CD14-positive monocyte (primary cell): ENCODE measurements around the gene CHN2. TPM values are rescaled to one million over a fixed set of nuclear protein-coding genes. Genes with fewer than 3 reads are reported as not detected.

Experiments
- DNase-seq, 3 donors: peaks; one replicate each; pipeline ENCODE4 v3.0.0-alpha.2; 2011 to 2022
- H2AFZ ChIP-seq: 2 replicates; pipeline ENCODE4 v1.6.0; 2012; ENCODE audit warnings: mild to moderate bottlenecking, low read depth, low read length, inconsistent platforms; ENCODE audit not compliant: insufficient read depth, poor library complexity, severe bottlenecking
- H3K27ac ChIP-seq, 2 donors: 1 replicate in 1 of 2; 2 replicates in 1 of 2; pipeline ENCODE4 v1.5.1; 2012 to 2013; ENCODE audit warnings: low read length in 2 of 2, control low read depth in 1 of 2, inconsistent platforms in 1 of 2, low read depth in 1 of 2, mild to moderate bottlenecking in 1 of 2
- H3K27me3 ChIP-seq, 2 donors: one replicate each; pipeline versions ENCODE4 v1.6.0 to v1.6.1; 2011 to 2013; ENCODE audit warnings: low read length in 2 of 2; ENCODE audit not compliant: control insufficient read depth in 2 of 2, insufficient read depth in 2 of 2
- H3K36me3 ChIP-seq, 2 donors: replicated peaks in 1 of 2; 1 replicate in 1 of 2; 2 replicates in 1 of 2; pipeline versions ENCODE4 v1.5.1 to v1.6.1; 2012 to 2013; ENCODE audit warnings: low read length in 2 of 2, control low read depth in 1 of 2, inconsistent platforms in 1 of 2, mild to moderate bottlenecking in 1 of 2; ENCODE audit not compliant: insufficient read depth in 2 of 2, control insufficient read depth in 1 of 2
- H3K4me1 ChIP-seq, 2 donors: 1 replicate in 1 of 2; 2 replicates in 1 of 2; pipeline versions ENCODE4 v1.5.1 to v1.6.1; 2012 to 2013; ENCODE audit warnings: low read length in 2 of 2, control low read depth in 1 of 2, inconsistent platforms in 1 of 2, mild to moderate bottlenecking in 1 of 2, moderate library complexity in 1 of 2; ENCODE audit not compliant: insufficient read depth in 2 of 2, control insufficient read depth in 1 of 2
- H3K4me2 ChIP-seq: replicated peaks from 2 replicates; pipeline ENCODE3; 2012; ENCODE audit warnings: low read length, moderate library complexity, mild to moderate bottlenecking; ENCODE audit not compliant: poor library complexity, severe bottlenecking; ENCODE audit errors: extremely low read depth
- H3K4me3 ChIP-seq, 3 experiments: fragments of 200-600 bp in 1 of 3; sonication (generic) in 1 of 3; replicated peaks in 1 of 3; 1 replicate in 2 of 3; 2 replicates in 1 of 3; pipeline ENCODE4 v1.5.1; 2011 to 2013; ENCODE audit warnings: low read length in 3 of 3, mild to moderate bottlenecking in 3 of 3, control low read depth in 2 of 3, low read depth in 2 of 3, inconsistent platforms in 1 of 3, moderate library complexity in 1 of 3
- H3K79me2 ChIP-seq: 2 replicates; pipeline ENCODE4 v1.6.0; 2012; ENCODE audit warnings: mild to moderate bottlenecking, control low read depth, inconsistent platforms, low read length, moderate library complexity; ENCODE audit not compliant: insufficient read depth
- H3K9ac ChIP-seq: 2 replicates; pipeline ENCODE4 v1.6.0; 2017; ENCODE audit warnings: low read length, mild to moderate bottlenecking; ENCODE audit not compliant: insufficient read depth, poor library complexity, severe bottlenecking
- H3K9me3 ChIP-seq, 2 donors: replicated peaks in 1 of 2; 1 replicate in 1 of 2; 2 replicates in 1 of 2; pipeline versions ENCODE4 v1.5.1 to v1.6.1; 2012 to 2013; ENCODE audit warnings: low read length in 2 of 2, control low read depth in 1 of 2; ENCODE audit not compliant: control insufficient read depth in 1 of 2, insufficient read depth in 1 of 2
- H4K20me1 ChIP-seq: 2 replicates; pipeline ENCODE4 v1.6.0; 2012; ENCODE audit warnings: mild to moderate bottlenecking, low read length, control low read depth, moderate library complexity; ENCODE audit not compliant: insufficient read depth
- H3K27ac Mint-ChIP-seq, 7 donors: one replicate each; pipeline ENCODE4 v1.8.0; 2020; ENCODE audit warnings: mild to moderate bottlenecking in 7 of 7, mixed read lengths in 7 of 7, moderate library complexity in 6 of 7, inconsistent platforms in 2 of 7
- H3K27me3 Mint-ChIP-seq, 3 donors: one replicate each; pipeline ENCODE4 v1.8.0; 2021 to 2022; ENCODE audit warnings: low read depth in 3 of 3, mild to moderate bottlenecking in 3 of 3, mixed read lengths in 3 of 3, moderate library complexity in 3 of 3, inconsistent platforms in 1 of 3
- H3K36me3 Mint-ChIP-seq, 2 donors: one replicate each; pipeline ENCODE4 v1.8.0; 2020; ENCODE audit warnings: mixed read lengths in 2 of 2, inconsistent platforms in 1 of 2, mild to moderate bottlenecking in 1 of 2
- H3K4me1 Mint-ChIP-seq: one replicate; pipeline ENCODE4 v1.8.0; 2020; ENCODE audit warnings: mild to moderate bottlenecking, mixed read lengths
- H3K4me3 Mint-ChIP-seq, 2 donors: one replicate each; pipeline ENCODE4 v1.8.0; 2020; ENCODE audit warnings: mild to moderate bottlenecking in 2 of 2, mixed read lengths in 2 of 2, moderate library complexity in 1 of 2
- H3K9me3 Mint-ChIP-seq, 7 donors: one replicate each; pipeline ENCODE4 v1.8.0; 2020 to 2022; ENCODE audit warnings: mixed read lengths in 7 of 7, mild to moderate bottlenecking in 6 of 7, moderate library complexity in 6 of 7, inconsistent platforms in 2 of 7
- WGBS: methylation state at CpG from one replicate; pipeline ENCODE4 v1.1.5; 2013; ENCODE audit warnings: missing lambda C conversion rate; ENCODE audit not compliant: insufficient coverage; 5-methylcytosine and 5-hydroxymethylcytosine counted together
- intact Hi-C, 2 donors: fragments of 100-400 bp; cut with micrococcal nuclease; formaldehyde crosslinking; loops; one replicate each; pipeline versions ENCODE4 v1.15.0 to v1.15.1; 2023
- polyA plus RNA-seq, 3 donors: library from polyadenylated mRNA; depleted of rRNA in 1 of 3; unstranded in 2 of 3; stranded (reverse) in 1 of 3; fragments of 300-500 nt in 2 of 3; fragments of >200 nt in 1 of 3; fragmentation: Illumina TruSeq in 2 of 3; gene quantifications; 1 replicate in 2 of 3; 2 replicates in 1 of 3; pipeline ENCODE4 v1.2.3, GENCODE V29; 2012 to 2021
- TF ChIP-seq, protein P1 (sequence below): fragments of 200-600 bp; IDR thresholded peaks from one replicate; pipeline ENCODE4 v1.8.0; 2022; ENCODE audit warnings: antibody characterized with exemption, mild to moderate bottlenecking

CHN2 gene
- polyA plus RNA-seq, 3 donors: 26.6 to 66.5 (median 44.8) TPM

DNA sequence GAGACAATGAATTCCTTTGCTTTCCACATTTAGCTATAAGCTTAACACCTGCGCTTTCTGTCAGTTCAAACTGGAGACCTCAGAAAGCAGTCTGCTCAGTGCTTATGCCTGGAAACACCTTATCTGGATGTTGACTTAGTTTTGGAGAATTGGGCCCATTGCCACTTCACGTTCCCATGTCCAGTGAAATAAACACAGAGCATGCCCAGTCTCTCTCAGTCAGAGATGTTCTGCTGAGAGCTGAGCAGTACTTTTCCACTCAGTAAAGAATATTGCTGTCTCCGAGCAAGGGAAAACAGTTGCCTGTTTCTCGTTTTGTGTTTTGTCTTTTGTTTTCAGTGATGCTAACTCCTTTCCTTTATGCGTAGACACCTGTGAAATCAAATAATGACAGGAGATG, 285.9 kb downstream of the CHN2 start:
- TF ChIP-seq, protein P1, sequence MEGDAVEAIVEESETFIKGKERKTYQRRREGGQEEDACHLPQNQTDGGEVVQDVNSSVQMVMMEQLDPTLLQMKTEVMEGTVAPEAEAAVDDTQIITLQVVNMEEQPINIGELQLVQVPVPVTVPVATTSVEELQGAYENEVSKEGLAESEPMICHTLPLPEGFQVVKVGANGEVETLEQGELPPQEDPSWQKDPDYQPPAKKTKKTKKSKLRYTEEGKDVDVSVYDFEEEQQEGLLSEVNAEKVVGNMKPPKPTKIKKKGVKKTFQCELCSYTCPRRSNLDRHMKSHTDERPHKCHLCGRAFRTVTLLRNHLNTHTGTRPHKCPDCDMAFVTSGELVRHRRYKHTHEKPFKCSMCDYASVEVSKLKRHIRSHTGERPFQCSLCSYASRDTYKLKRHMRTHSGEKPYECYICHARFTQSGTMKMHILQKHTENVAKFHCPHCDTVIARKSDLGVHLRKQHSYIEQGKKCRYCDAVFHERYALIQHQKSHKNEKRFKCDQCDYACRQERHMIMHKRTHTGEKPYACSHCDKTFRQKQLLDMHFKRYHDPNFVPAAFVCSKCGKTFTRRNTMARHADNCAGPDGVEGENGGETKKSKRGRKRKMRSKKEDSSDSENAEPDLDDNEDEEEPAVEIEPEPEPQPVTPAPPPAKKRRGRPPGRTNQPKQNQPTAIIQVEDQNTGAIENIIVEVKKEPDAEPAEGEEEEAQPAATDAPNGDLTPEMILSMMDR: no peak
- 100% methylated on average over 1 of the region's 5 CpGs for WGBS
- Histone ChIP-seq H3K27ac (no peak overlapping the region), H3K4me1 (no peaks in the 10 kb centered on the region), H3K9ac (no peak overlapping the region), H3K9me3 (no peaks in the 10 kb centered on the region), H4K20me1 (peaks cover 22% of the 10 kb centered on the region), H3K4me2 (no peak overlapping the region), H3K79me2 (no peaks in the 10 kb centered on the region), H3K36me3 (no peaks in the 10 kb centered on the region), H2AFZ (no peak overlapping the region), H3K4me3 (no peak overlapping the region), H3K27me3 (no peaks in the 10 kb centered on the region)
- DNase-seq: no peak
- intact Hi-C loops: no loop called here
- H3K27me3 Mint-ChIP-seq: peaks cover 0 to 2% (median 2%) of the 10 kb centered on the region in 3 donors
- peaks cover 7 to 12% of the 10 kb centered on the region in 2 donors for H3K36me3 Mint-ChIP-seq
- H3K4me1 Mint-ChIP-seq: no peaks in the 10 kb centered on the region
- H3K9me3 Mint-ChIP-seq: no peaks in the 10 kb centered on the region
- no peak overlapping the region for H3K27ac Mint-ChIP-seq
- H3K4me3 Mint-ChIP-seq: no peak overlapping the region

DNA sequence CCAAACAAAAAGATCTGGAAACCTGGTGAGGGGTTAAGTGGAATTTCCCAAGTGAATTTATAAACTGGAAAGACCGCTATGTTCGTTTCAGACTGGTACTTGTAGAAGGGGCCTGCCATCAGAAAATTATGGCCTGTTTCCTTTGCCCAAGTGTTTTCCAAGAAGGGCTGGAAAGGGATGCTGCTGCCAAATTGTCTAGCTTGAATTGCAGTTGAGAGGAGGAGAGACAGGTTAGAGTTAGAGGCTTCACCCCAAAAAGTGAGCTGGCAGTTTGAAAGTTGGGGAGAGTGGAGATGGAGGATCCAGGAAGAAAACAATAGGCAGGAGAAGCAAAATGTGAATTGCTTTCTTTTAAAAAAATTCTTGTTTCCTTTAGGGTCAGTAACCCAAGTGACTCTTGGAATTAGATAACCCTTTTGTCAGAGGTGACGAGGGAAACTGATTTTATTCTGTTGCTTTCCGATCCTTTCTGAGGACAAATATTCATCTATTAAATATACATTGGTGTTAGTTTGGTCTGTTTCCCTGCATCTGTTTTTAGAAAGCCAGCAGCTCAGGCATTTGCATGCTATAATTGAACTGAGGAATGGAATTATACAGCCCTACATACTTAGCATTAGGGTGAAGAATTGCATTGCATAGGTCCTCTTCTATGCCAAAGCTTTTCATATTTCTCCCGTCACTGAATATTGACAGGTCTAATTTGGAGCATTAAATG, 286.5 kb downstream of the CHN2 start:
- no peak overlapping the region for H3K4me2 ChIP-seq
- H3K9ac ChIP-seq: no peak overlapping the region
- no peaks in the 10 kb centered on the region for H3K27me3 ChIP-seq
- intact Hi-C loops: no loop called here
- no peaks in the 10 kb centered on the region for H3K9me3 ChIP-seq
- H3K4me3 ChIP-seq: no peak overlapping the region
- no peak for DNase-seq
- H3K27me3 Mint-ChIP-seq: peaks cover 0 to 2% (median 2%) of the 10 kb centered on the region in 3 donors
- H3K27ac ChIP-seq: no peak overlapping the region
- H3K79me2 ChIP-seq: no peaks in the 10 kb centered on the region
- H3K36me3 Mint-ChIP-seq: peaks cover 7 to 12% of the 10 kb centered on the region in 2 donors
- H3K36me3 ChIP-seq: no peaks in the 10 kb centered on the region
- H3K9me3 Mint-ChIP-seq: no peaks in the 10 kb centered on the region
- no peak overlapping the region for H3K27ac Mint-ChIP-seq
- TF ChIP-seq, protein P1: no peak
- H3K4me1 ChIP-seq: peaks cover 0 to 3% of the 10 kb centered on the region in 2 donors
- peaks cover 25% of the 10 kb centered on the region for H4K20me1 ChIP-seq
- no peak overlapping the region for H2AFZ ChIP-seq
- whole genome bisulfite sequencing: 72% methylated on average over 2 of the region's 5 CpGs
- H3K4me3 Mint-ChIP-seq: no peak overlapping the region
- peaks cover 4% of the 10 kb centered on the region for H3K4me1 Mint-ChIP-seq
